Testis (tissue), 2 donors: ENCODE data around the gene PSTPIP1.

Experiments used
- CTCF ChIP-seq, 3 experiments: fragments of 450-650 bp in 2 of 3; fragments of 200-600 bp in 1 of 3; sonication (generic) in 1 of 3; IDR thresholded peaks; one replicate each; pipeline ENCODE4 v1.5.1; 2016 to 2019; ENCODE audit warnings: antibody characterized with exemption in 3 of 3, mild to moderate bottlenecking in 2 of 3, moderate library complexity in 1 of 3
- POLR2A ChIP-seq: fragments of 450-650 bp; IDR thresholded peaks from one replicate; pipeline ENCODE4 v1.6.1; 2017; ENCODE audit warnings: antibody characterized with exemption, mild to moderate bottlenecking, moderate library complexity

- TF ChIP-seq CTCF (IDR thresholded peaks at IDR 0.05) (no peak), POLR2A (no peak)
Observed at GRCh38 chr15:77068633-77069032, 73.7 kb downstream of the PSTPIP1 start.
